Measurements from ENCODE around the gene SOD3.

SOD3 gene

GRCh38 chr4:24794916-24795665 is at the start of gene SOD3:
TSS of gene SOD3 (plus strand) at chr4:24795573. CDS start at chr4:24799522, 3,949 bp downstream.
- no peak for DNase-seq (ENCODE audit: low read depth)

GRCh38 chr4:24747234-24747975 is 48.0 kb upstream of the SOD3 start:
- DNase-seq (ENCODE audit: low read depth) = no peak

DNA sequence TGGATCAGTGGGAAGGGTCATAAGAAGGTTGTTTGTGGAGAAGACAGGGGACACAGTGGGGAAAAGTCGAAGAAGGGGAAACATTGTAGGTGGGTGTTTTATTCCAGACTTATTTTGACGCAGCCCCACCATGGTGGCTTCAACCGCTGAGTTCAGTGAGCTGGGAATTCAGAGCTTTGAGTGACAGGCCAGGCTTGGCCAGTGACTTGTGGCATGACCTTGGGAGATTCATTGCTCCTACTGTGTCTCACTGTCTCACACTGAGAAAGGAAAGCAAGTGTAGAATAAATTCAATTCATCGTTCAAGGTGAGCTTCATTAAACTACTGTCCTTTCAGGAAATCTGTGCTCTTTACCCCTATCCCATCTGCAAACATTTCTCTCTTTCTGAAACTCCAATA is 47.4 kb upstream of the SOD3 start:
- no peak for DNase-seq (ENCODE audit: low read depth)

DNA sequence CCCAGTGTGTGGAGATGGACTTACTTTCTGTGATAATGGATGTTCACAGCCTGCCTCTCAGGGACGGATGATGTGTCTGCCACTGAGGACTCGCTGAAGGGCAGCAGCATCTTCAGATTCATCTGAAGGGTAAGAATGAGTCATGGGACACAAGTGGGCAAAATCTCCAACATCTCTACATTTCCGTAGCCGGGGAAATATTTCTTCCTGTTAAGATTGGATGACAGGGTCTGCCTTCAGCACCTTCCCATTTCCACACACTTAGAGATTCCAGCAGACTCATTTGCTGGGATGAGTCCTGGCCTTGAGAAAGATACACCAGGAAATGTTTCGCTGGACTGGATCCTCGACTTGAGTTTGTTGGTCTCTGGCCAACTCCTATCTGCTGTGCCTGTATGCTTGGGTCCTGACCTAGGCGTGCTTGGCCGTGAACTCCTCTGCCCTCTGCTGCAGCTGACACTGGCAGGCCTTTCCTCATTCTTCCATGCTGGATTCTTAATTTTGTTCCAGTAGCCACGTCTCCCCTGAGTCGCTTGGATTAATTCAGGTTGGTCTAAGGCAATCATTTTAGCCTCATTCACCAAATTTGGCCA is 46.5 kb upstream of the SOD3 start:
- DNase-seq (ENCODE audit: low read depth) = no peak

GRCh38 chr4:24750106-24750505 is 45.3 kb upstream of the SOD3 start:
- no peak for DNase-seq (ENCODE audit: low read depth)

DNA sequence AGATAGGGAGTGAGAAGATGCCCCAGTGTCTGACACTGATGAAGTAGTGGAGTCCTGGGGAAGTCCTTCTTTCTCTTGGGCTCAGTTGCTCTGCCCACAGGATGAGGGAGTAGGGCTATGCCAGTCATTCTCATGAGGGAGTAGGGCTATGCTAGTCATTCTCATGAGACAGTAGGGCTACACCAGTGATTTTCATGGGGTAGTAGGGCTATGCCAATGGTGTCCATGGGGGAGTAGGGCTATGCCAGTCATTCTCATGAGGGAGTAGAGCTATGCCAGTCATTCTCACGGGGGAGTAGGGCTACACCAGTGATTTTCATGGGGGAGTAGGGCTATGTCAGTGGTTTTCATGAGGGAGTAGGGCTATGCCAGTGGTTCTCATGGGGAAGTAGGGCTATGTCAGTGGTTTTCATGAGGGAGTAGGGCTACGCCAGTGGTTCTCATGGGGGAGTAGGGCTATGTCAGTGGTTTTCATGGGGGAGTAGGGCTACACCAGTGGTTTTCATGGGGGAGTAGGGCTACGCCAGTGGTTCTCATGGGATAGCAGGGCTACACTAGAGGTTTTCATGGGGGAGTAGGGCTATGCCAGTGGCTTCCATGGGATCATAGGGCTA is 43.3 kb upstream of the SOD3 start:
- no peak for DNase-seq (ENCODE audit: low read depth)

DNA sequence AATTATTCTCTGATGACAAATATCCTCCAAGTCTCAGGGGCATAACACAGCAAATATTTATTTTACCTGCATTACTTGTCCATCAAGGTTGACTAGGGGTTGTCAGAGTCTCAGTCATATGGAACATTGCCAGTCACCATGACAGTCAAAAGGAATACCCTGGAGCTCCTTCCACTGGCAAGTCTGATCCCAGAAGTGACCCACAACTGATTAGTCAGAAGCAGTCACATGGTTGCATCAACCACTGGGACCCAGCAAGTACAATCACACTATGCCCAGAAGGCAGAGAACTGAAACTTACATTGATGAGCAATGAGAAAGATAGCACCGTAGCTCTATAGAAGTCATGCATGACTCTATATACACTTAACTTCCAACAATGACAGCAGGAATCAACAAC is 41.9 kb upstream of the SOD3 start:
- DNase-seq (ENCODE audit: low read depth) = no peak

- no peak for DNase-seq (ENCODE audit: low read depth)
Observed at GRCh38 chr4:24754571-24754970, 40.8 kb upstream of the SOD3 start.

- DNase-seq (ENCODE audit: low read depth) = no peak
Observed at GRCh38 chr4:24763631-24764297, 31.6 kb upstream of the SOD3 start.

- DNase-seq (ENCODE audit: low read depth) = no peak
Observed at GRCh38 chr4:24764345-24764744, 31.0 kb upstream of the SOD3 start.

DNA sequence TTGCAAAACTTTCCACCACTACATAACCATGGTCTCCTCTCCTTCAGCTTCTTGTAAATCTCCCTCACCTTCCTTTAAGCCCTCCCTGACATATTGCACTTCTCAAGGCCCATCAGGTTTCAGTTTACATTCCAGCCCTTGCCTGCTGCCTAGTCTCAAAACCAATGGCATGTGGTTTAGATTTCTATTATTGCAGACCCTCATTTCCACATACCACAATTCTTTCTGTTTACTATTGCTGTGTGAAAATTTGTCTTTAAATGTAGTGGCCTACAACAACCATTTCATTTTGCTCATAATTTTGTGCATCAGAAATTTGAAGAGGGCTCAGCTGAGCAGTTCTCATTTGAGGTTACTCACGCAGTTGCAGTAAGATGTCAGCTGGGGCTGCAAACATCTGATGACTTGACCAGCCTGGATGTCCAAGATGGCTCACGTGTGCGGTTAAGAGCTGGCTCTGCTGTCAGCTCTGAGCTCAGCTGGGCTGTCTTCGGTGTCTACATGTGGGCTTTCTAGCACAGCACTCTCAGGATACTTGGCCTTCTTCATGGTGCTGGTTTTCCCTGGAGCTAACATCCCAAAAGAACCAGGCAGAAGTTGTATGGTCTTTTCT is 29.9 kb upstream of the SOD3 start:
- DNase-seq (ENCODE audit: low read depth) = no peak

- DNase-seq (ENCODE audit: low read depth) = no peak
Observed at GRCh38 chr4:24768006-24768405, 27.4 kb upstream of the SOD3 start.

DNA sequence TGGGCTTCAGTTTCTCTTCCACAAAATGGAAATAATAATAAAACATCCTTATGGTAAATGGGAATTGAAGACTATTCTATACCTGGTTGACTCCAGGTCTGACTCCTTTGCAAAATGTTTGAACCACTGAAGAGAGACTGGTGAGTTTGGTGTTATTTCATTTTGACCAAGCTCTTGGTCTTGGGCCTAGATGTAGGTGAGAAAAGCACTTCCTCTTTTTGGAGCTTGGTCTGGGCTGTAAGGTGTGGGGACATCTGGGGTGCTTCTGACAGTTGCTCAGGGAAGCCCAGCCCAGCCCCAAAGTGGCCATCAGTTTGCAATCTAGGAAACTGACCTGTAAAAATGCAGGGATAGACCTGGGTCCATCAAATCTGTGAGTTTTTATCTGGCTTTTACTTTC is 26.8 kb upstream of the SOD3 start:
- DNase-seq (ENCODE audit: low read depth) = no peak

DNA sequence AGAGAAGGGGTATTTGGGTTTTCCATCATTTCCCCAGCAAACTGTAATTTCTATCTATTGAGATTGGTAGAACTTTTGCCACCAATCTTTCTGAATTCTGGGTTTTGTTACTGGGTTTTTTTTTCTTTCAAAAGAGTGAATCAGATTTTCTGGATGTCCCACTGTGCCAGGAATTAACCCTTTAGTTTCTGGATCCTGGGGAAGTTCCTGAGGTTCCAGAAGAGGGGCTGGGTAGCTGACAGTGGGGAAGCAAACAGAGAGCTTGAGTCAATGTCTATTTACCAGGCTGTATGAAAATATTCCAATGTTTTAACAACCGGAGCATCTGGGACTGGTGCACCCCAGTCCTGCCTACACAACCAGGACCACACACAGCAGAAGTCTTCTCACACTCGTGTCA is 25.8 kb upstream of the SOD3 start:
- no peak for DNase-seq (ENCODE audit: low read depth)

- DNase-seq (ENCODE audit: low read depth) = no peak
Observed at GRCh38 chr4:24770032-24770584, 25.3 kb upstream of the SOD3 start.

DNA sequence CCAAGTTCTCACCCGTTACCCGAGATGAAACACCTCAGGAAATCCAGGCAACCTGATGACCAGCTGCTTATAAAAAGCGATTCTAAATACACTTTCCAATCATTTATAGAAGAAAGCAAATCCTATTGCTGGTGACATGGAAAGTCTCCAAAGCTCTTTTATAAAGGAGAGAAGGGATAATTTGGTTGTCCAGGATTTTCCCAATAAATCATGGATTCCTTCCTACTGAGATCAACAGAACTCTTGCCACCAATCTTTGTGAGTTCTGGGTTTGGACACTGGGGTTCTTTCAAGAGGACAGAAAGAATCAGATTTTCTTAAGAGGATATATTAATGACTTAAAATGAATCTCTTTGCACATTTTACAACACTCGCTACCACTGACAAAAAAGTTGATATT is 24.7 kb upstream of the SOD3 start:
- no peak for DNase-seq (ENCODE audit: low read depth)

DNA sequence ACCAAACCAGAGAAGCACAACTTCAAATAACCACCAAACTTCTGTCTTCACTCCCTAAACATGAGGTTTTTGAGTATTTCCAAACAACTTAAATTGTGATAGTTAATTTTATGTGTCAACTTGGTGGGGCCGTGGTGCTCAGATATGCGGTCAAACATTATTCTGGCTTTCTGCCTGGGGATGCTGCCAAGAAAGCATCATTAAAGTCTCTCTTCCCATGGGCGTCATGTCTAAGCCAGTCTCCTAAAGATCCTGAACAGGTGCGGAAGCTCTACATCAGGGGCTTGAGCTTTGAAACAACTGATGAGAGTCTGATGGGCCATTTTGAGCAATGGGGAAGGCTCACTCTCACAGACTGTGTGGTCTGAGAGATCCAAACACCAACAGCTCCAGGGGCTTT is 24.1 kb upstream of the SOD3 start:
- DNase-seq (ENCODE audit: low read depth) = no peak

GRCh38 chr4:24772061-24772705 is 23.2 kb upstream of the SOD3 start:
- no peak for DNase-seq (ENCODE audit: low read depth)

GRCh38 chr4:24772952-24773351 is 22.4 kb upstream of the SOD3 start:
- no peak for DNase-seq (ENCODE audit: low read depth)

GRCh38 chr4:24774452-24774851 is 20.9 kb upstream of the SOD3 start:
- no peak for DNase-seq (ENCODE audit: low read depth)

DNA sequence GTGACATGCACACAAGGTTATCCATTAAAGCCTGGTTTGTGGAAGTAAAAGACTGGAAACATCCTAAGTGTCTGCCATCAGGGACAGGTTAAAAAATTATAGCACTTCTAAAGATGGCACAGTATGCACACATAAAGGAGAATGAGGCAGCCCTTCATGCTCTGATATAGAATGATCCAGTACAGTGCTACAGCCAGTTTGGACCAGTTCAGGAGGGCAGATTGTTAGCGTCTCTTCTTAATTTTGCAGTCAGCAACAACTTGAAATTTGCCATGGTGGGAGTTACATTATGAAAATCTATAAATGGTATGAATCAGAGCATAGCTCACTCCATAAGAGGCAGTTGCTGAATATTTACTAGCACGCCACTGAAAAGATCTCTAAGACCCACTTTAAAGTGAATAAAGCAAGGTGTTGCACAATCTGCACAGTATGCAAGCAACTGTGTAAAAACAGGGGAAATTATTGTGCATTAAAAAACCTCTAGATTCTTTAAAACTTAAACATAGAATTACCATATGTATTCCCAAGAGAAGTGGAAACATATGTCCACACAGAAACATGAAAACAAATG is 20.3 kb upstream of the SOD3 start:
- no peak for DNase-seq (ENCODE audit: low read depth)
